Measurements from ENCODE around the gene STAT2.

STAT2 gene

GRCh38 chr12:56315249-56315621 is 44.7 kb downstream of the STAT2 start:
- peak overlapping the region; percentile 89 for H3K4me3 ChIP-seq (ENCODE audit: low read depth, low read length)
- peaks cover 49% of the 10 kb centered on the region for H3K36me3 ChIP-seq
- H3K27ac ChIP-seq, result peak overlapping the region; percentile 79
- no peaks in the 10 kb centered on the region for H3K27me3 ChIP-seq (ENCODE audit: insufficient read depth, low read depth, severe bottlenecking)
- no peak for TF ChIP-seq CTCF (IDR thresholded peaks at IDR 0.05; ENCODE audit: low read depth, low read length)
- no peaks in the 10 kb centered on the region for H3K9me3 ChIP-seq (ENCODE audit: severe bottlenecking)
- peak; percentile 10 for DNase-seq

GRCh38 chr12:56311003-56311402 is 48.9 kb downstream of the STAT2 start:
- Histone ChIP-seq H3K9me3 (ENCODE audit: severe bottlenecking) (no peaks in the 10 kb centered on the region), H3K27ac (no peak overlapping the region), H3K27me3 (ENCODE audit: insufficient read depth, low read depth, severe bottlenecking) (no peaks in the 10 kb centered on the region), H3K36me3 (peaks cover 62% of the 10 kb centered on the region), H3K4me3 (ENCODE audit: low read depth, low read length) (no peak overlapping the region)
- no peak for TF ChIP-seq CTCF (IDR thresholded peaks at IDR 0.05; ENCODE audit: low read depth, low read length)
- DNase-seq, result no peak

- Histone ChIP-seq H3K27ac (no peak overlapping the region), H3K27me3 (ENCODE audit: insufficient read depth, low read depth, severe bottlenecking) (no peaks in the 10 kb centered on the region), H3K4me3 (ENCODE audit: low read depth, low read length) (no peak overlapping the region), H3K9me3 (ENCODE audit: severe bottlenecking) (no peaks in the 10 kb centered on the region), H3K36me3 (peaks cover 65% of the 10 kb centered on the region)
- no peak for DNase-seq
- TF ChIP-seq CTCF (IDR thresholded peaks at IDR 0.05; ENCODE audit: low read depth, low read length), result no peak
Observed at GRCh38 chr12:56308714-56309113, 51.2 kb downstream of the STAT2 start.

- no peak overlapping the region for H3K4me3 ChIP-seq (ENCODE audit: low read depth, low read length)
- peaks cover 56% of the 10 kb centered on the region for H3K36me3 ChIP-seq
- TF ChIP-seq CTCF (IDR thresholded peaks at IDR 0.05; ENCODE audit: low read depth, low read length), result no peak
- DNase-seq, result no peak
- H3K27me3 ChIP-seq (ENCODE audit: insufficient read depth, low read depth, severe bottlenecking), result no peaks in the 10 kb centered on the region
- no peaks in the 10 kb centered on the region for H3K9me3 ChIP-seq (ENCODE audit: severe bottlenecking)
- no peak overlapping the region for H3K27ac ChIP-seq
Observed at GRCh38 chr12:56307221-56307965, 52.5 kb downstream of the STAT2 start.

GRCh38 chr12:56304872-56305590 is 54.9 kb downstream of the STAT2 start:
- H3K36me3 ChIP-seq, result peaks cover 44% of the 10 kb centered on the region
- H3K27me3 ChIP-seq (ENCODE audit: insufficient read depth, low read depth, severe bottlenecking), result no peaks in the 10 kb centered on the region
- no peak for TF ChIP-seq CTCF (IDR thresholded peaks at IDR 0.05; ENCODE audit: low read depth, low read length)
- H3K4me3 ChIP-seq (ENCODE audit: low read depth, low read length), result no peak overlapping the region
- DNase-seq, result peak; percentile 26
- H3K9me3 ChIP-seq (ENCODE audit: severe bottlenecking), result no peaks in the 10 kb centered on the region
- H3K27ac ChIP-seq, result peak overlapping the region; percentile 28
